HG03575 (cell line): ENCODE data around the gene CABP7.
"Not testable (repeated sequence)": the region's sequence is repeated elsewhere in the genome, so short reads cannot be mapped to it uniquely, and the experiment has no call there.

ENCODE experiments used
- ATAC-seq: cut with Tn5 transposase; IDR thresholded peaks from one replicate; pipeline ENCODE4 v1.9.1; 2021; ENCODE audit not compliant: unreplicated experiment, insufficient number of reproducible peaks, low FRiP score; ENCODE audit errors: extremely low read depth

The CABP7 gene

GRCh38 chr22:29738118-29738815, 18.5 kb downstream of the CABP7 start:
- no peak for ATAC-seq

- no peak for ATAC-seq
Measured at GRCh38 chr22:29739346-29739875, 19.6 kb downstream of the CABP7 start.

- ATAC-seq, result no peak
Measured at GRCh38 chr22:29740216-29740615, 20.4 kb downstream of the CABP7 start.

- ATAC-seq, result no peak
Measured at GRCh38 chr22:29741926-29742325, 22.1 kb downstream of the CABP7 start.

- ATAC-seq, result no peak
Measured at GRCh38 chr22:29742326-29742725, 22.5 kb downstream of the CABP7 start.

- ATAC-seq, result no peak
Measured at GRCh38 chr22:29744902-29745301, 25.1 kb downstream of the CABP7 start.

GRCh38 chr22:29747832-29748231, 28.0 kb downstream of the CABP7 start:
- ATAC-seq, result no peak

- ATAC-seq, result no peak
Measured at GRCh38 chr22:29748248-29748893, 28.6 kb downstream of the CABP7 start.

GRCh38 chr22:29750029-29750428, 30.2 kb downstream of the CABP7 start:
- no peak for ATAC-seq

- ATAC-seq, result no peak
Measured at GRCh38 chr22:29750559-29751538, 31.0 kb downstream of the CABP7 start.

GRCh38 chr22:29751669-29752068, 31.9 kb downstream of the CABP7 start:
- no peak for ATAC-seq

GRCh38 chr22:29753808-29754657, 34.2 kb downstream of the CABP7 start:
- no peak for ATAC-seq

GRCh38 chr22:29754658-29755395, 35.0 kb downstream of the CABP7 start:
- not testable (repeated sequence) for ATAC-seq

GRCh38 chr22:29755889-29756288, 36.1 kb downstream of the CABP7 start:
- ATAC-seq, result no peak

- no peak for ATAC-seq
Measured at GRCh38 chr22:29756341-29756740, 36.5 kb downstream of the CABP7 start.

- ATAC-seq, result no peak
Measured at GRCh38 chr22:29757096-29757495, 37.3 kb downstream of the CABP7 start.

GRCh38 chr22:29758068-29758622, 38.3 kb downstream of the CABP7 start:
- no peak for ATAC-seq

- no peak for ATAC-seq
Measured at GRCh38 chr22:29758959-29759358, 39.2 kb downstream of the CABP7 start.
